Loucy (cell line): ENCODE data around the gene FMNL2.

Experiments used
- H2AFZ ChIP-seq: fragments of 200-600 bp; sonication (generic); 2 replicates; pipeline ENCODE4 v1.6.0; 2016; ENCODE audit warnings: antibody characterized with exemption, mild to moderate bottlenecking, low read length, moderate library complexity
- H3F3A ChIP-seq: fragments of 200-600 bp; 2 replicates; pipeline ENCODE4 v1.6.0; 2016; ENCODE audit warnings: antibody characterized with exemption, low read depth, mild to moderate bottlenecking
- H3K27me3 ChIP-seq: fragments of 200-600 bp; sonication (generic); 2 replicates; pipeline ENCODE4 v1.6.1; 2014; ENCODE audit warnings: low read length, mild to moderate bottlenecking; ENCODE audit not compliant: insufficient read depth, poor library complexity, severe bottlenecking
- H3K36me3 ChIP-seq: fragments of 200-600 bp; sonication (generic); 2 replicates; pipeline ENCODE4 v1.6.1; 2016; ENCODE audit warnings: low read length; ENCODE audit not compliant: insufficient read depth
- H3K4me1 ChIP-seq: fragments of 200-600 bp; sonication (generic); 2 replicates; pipeline ENCODE4 v1.5.1; 2014; ENCODE audit warnings: low read length, mild to moderate bottlenecking; ENCODE audit not compliant: insufficient read depth, poor library complexity, severe bottlenecking
- H3K4me2 ChIP-seq: fragments of 200-600 bp; sonication (generic); 2 replicates; pipeline ENCODE4 v1.6.0; 2014; ENCODE audit warnings: antibody characterized with exemption, low read length, low read depth, mild to moderate bottlenecking; ENCODE audit not compliant: poor library complexity, severe bottlenecking
- H3K4me3 ChIP-seq: fragments of 200-600 bp; sonication (generic); 2 replicates; pipeline ENCODE4 v1.5.1; 2014; ENCODE audit warnings: low read length, mild to moderate bottlenecking, mixed read lengths; ENCODE audit not compliant: poor library complexity, severe bottlenecking
- H3K79me2 ChIP-seq: fragments of 200-600 bp; sonication (generic); 2 replicates; pipeline ENCODE4 v1.6.1; 2014; ENCODE audit warnings: low read length; ENCODE audit not compliant: insufficient read depth
- H3K9ac ChIP-seq: fragments of 200-600 bp; sonication (generic); 2 replicates; pipeline ENCODE4 v1.6.0; 2014; ENCODE audit warnings: mild to moderate bottlenecking, low read depth, low read length, moderate library complexity; ENCODE audit not compliant: poor library complexity, severe bottlenecking
- H3K9me2 ChIP-seq: fragments of 200-600 bp; sonication (generic); replicated peaks from 2 replicates; pipeline ENCODE4 v1.6.1; 2016; ENCODE audit warnings: low read depth, low read length, mixed read lengths
- H3K9me3 ChIP-seq: fragments of 200-600 bp; sonication (generic); 2 replicates; pipeline ENCODE4 v1.6.1; 2014; ENCODE audit warnings: mild to moderate bottlenecking, antibody characterized with exemption, low read length, low read depth; ENCODE audit not compliant: insufficient read depth
- H4K20me1 ChIP-seq: fragments of 200-600 bp; sonication (generic); 2 replicates; pipeline ENCODE4 v1.6.0; 2014; ENCODE audit warnings: antibody characterized with exemption, low read length, mild to moderate bottlenecking; ENCODE audit not compliant: insufficient read depth, poor library complexity, severe bottlenecking
- EZH2phosphoT487 ChIP-seq: fragments of 200-600 bp; IDR thresholded peaks from 2 replicates; pipeline ENCODE4 v1.6.1; 2018; ENCODE audit warnings: antibody characterized with exemption, mild to moderate bottlenecking, moderate library complexity, borderline replicate concordance
- TF ChIP-seq, protein P1 (sequence below): fragments of 200-600 bp; sonication (generic); conservative IDR thresholded peaks from 2 replicates; pipeline ENCODE4 v1.5.1; 2014; ENCODE audit warnings: mild to moderate bottlenecking, antibody characterized with exemption, low read length

Gene FMNL2

DNA sequence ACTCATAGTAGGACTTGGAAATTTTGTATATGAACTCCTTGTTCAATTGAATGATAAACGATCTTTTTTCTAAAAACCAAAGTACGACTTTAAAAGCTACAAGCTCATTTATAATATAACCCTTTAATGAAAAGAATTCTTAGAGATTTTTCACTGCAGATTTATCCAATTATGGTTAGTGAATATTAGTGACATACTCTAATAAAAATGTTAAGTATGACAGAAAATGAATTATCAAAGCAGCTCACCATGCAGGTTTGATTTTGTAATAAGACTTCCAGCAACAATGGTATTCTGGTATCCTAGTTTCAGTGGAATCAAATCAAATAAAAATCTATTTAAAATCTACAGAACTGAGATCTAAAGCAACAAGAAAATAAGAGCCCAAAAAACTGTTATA, 343.8 kb downstream of the FMNL2 start:
- Histone ChIP-seq H2AFZ (no peak overlapping the region), H3K4me1 (no peaks in the 10 kb centered on the region), H3K9me2 (no peaks in the 10 kb centered on the region), H3K9ac (no peak overlapping the region), H3K36me3 (peaks cover 76% of the 10 kb centered on the region), H3F3A (no peaks in the 10 kb centered on the region), H3K27me3 (no peaks in the 10 kb centered on the region), H3K9me3 (no peaks in the 10 kb centered on the region), H4K20me1 (peaks cover 24% of the 10 kb centered on the region), H3K4me3 (no peak overlapping the region), H3K79me2 (peaks cover 22% of the 10 kb centered on the region), H3K4me2 (no peak overlapping the region)
- TF ChIP-seq EZH2phosphoT487 = no peak
- TF ChIP-seq, protein P1, sequence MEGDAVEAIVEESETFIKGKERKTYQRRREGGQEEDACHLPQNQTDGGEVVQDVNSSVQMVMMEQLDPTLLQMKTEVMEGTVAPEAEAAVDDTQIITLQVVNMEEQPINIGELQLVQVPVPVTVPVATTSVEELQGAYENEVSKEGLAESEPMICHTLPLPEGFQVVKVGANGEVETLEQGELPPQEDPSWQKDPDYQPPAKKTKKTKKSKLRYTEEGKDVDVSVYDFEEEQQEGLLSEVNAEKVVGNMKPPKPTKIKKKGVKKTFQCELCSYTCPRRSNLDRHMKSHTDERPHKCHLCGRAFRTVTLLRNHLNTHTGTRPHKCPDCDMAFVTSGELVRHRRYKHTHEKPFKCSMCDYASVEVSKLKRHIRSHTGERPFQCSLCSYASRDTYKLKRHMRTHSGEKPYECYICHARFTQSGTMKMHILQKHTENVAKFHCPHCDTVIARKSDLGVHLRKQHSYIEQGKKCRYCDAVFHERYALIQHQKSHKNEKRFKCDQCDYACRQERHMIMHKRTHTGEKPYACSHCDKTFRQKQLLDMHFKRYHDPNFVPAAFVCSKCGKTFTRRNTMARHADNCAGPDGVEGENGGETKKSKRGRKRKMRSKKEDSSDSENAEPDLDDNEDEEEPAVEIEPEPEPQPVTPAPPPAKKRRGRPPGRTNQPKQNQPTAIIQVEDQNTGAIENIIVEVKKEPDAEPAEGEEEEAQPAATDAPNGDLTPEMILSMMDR = no peak

DNA sequence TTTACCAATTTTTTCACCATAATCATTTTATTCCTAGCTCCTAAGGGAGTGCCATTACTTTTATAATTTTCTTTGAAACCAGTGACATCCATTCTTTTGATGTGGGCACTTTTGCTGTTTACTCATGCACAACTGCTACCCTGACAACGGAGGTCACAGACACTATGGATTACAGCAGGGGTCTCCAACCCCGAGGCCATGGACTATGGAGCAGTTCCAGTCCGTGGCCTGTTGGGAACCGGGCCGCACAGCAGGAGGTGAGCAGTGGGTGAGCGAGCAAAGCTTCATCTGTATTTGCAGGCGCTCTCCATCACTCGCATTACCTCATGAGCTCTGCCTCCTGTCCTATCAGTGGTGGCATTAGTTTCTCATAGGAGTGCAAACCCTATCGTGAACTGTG, 347.7 kb downstream of the FMNL2 start:
- peaks cover 60% of the 10 kb centered on the region for H3K79me2 ChIP-seq
- H3K9me3 ChIP-seq = no peaks in the 10 kb centered on the region
- H4K20me1 ChIP-seq = peaks cover 53% of the 10 kb centered on the region
- H3K9me2 ChIP-seq = no peaks in the 10 kb centered on the region
- H3K36me3 ChIP-seq = peaks cover 50% of the 10 kb centered on the region
- H3K27me3 ChIP-seq = no peaks in the 10 kb centered on the region
- H3K4me2 ChIP-seq = no peak overlapping the region
- H3K4me3 ChIP-seq = no peak overlapping the region
- H3K9ac ChIP-seq = no peak overlapping the region
- H3F3A ChIP-seq = no peaks in the 10 kb centered on the region
- H2AFZ ChIP-seq = no peak overlapping the region
- no peaks in the 10 kb centered on the region for H3K4me1 ChIP-seq
- TF ChIP-seq, protein P1 = no peak
- no peak for TF ChIP-seq EZH2phosphoT487

DNA sequence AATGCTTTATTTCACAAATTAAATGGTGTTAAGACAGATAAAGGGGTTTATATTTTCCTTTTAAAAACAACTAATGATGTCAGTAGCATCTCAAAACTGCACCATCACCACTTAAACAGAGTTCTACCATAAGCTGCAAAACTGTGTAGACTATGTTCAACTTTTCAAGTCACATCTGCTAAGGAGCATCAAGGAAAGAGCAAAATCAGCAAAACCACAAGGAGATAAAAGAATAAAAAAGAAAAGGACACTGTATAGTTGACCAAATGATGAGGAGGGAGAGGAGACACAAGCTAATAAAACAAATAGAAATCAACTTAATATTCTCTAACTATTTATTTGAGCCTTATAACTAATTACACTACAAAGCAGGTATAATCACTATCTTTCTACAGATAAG, 348.4 kb downstream of the FMNL2 start:
- Histone ChIP-seq H3K27me3 (no peaks in the 10 kb centered on the region), H2AFZ (no peak overlapping the region), H3K79me2 (peaks cover 60% of the 10 kb centered on the region), H3K9me2 (no peaks in the 10 kb centered on the region), H3K4me2 (no peak overlapping the region), H3K9ac (no peak overlapping the region), H3F3A (no peaks in the 10 kb centered on the region), H3K4me3 (no peak overlapping the region), H3K9me3 (no peaks in the 10 kb centered on the region), H3K4me1 (no peaks in the 10 kb centered on the region), H4K20me1 (peaks cover 53% of the 10 kb centered on the region), H3K36me3 (peaks cover 51% of the 10 kb centered on the region)
- TF ChIP-seq, protein P1 = no peak
- no peak for TF ChIP-seq EZH2phosphoT487
